Measurements from ENCODE around the gene LRRN4CL.
A peak's percentile ranks its signal among the peaks of the same experiment; 100 is the strongest.
"Not testable (repeated sequence)": the region's sequence is repeated elsewhere in the genome, so short reads cannot be mapped to it uniquely, and the experiment has no call there.

Gene LRRN4CL

GRCh38 chr11:62689421-62690183 lies at the start of gene LRRN4CL:
Gene LRRN4CL (minus strand): TSS chr11:62689530. CDS start chr11:62688508, 1,022 bp downstream.
- peak; percentile 97 for DNase-seq (ENCODE audit: low read depth in 2 of 2)

- no peak for DNase-seq (ENCODE audit: low read depth in 2 of 2)
Observed at GRCh38 chr11:62737196-62737595, 47.9 kb upstream of the LRRN4CL start.

GRCh38 chr11:62732830-62733229 lies 43.5 kb upstream of the LRRN4CL start:
- no peak for DNase-seq (ENCODE audit: low read depth in 2 of 2)

DNA sequence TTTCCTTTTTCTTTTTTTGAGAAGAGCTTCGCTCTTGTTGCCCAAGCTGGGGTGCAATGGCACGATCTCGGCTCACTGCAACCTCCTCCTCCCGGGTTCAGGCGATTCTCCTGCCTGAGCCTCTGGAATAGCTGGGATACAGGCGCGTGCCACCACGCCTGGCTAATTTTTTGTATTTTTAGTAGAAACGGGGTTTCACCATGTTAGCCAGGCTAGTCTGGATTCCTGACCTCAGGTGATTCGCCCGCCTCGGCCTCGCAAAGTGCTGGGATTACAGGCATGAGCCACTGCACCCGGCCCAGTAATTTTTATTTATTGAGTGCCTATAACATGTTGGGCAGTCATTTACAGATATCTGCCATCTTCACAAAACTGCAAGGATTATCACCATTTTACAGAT lies 40.7 kb upstream of the LRRN4CL start:
- not testable (repeated sequence) for DNase-seq (ENCODE audit: low read depth in 2 of 2)

DNA sequence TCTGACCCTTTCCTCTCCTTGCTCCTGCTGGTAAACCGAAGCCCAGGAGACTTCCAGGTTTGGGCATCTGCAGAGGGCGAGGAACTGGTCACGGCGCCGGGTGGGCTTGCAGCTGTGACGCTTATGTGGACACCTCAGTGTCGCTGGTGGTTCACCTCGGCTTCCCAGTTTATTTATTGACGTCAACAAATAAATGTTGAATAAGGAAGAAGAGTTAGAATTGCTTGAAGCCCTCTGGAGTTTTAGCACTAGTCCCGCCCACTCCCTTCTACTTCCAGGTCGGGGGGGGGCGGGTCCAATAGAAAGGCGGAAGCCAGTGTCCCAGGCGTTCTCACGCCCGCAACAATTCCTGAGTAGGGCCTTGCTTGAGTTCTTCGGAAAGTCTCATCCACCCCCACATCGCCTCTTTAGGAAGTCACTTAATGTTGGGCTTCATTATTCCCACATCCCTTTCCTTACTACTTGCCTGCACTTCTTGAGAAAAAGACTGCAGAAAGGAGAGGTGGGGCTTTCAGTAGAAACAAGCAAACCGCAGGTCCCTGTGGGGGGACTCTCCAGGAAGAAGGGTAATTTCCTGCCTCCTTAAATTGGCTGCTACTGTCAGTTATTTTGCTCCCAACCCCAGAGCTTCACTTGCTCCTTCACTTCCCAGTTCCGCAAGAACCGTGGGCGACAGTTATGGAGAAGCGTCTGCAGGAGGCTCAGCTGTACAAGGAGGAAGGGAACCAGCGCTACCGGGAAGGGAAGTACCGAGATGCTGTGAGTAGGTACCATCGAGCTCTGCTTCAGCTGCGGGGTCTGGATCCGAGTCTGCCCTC lies 39.0 kb upstream of the LRRN4CL start, which contains the start of gene TTC9C:
Gene TTC9C, plus strand, starts transcription at position 316 of the 818 bp plus-strand sequence. Its CDS starts 363 bp downstream, at position 679.
- peak; percentile 67 to 71 for DNase-seq (ENCODE audit: low read depth in 2 of 2)

DNA sequence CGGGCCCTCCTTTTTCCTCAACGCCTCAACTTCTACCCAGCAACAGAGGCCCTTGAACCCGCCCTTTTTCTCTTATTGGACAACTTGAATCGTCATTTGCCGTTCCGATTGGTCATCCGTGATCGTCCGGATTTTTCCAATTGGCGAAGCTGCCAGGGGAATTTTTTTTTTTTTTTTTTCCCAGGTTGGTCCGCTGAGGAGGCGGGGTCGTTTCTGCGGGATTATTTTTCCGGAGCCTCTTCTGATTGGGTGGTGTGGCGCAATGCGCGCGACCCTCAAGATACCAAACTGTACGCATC lies 38.5 kb upstream of the LRRN4CL start:
- DNase-seq (ENCODE audit: low read depth in 2 of 2), result peak; percentile 97 to 98

DNA sequence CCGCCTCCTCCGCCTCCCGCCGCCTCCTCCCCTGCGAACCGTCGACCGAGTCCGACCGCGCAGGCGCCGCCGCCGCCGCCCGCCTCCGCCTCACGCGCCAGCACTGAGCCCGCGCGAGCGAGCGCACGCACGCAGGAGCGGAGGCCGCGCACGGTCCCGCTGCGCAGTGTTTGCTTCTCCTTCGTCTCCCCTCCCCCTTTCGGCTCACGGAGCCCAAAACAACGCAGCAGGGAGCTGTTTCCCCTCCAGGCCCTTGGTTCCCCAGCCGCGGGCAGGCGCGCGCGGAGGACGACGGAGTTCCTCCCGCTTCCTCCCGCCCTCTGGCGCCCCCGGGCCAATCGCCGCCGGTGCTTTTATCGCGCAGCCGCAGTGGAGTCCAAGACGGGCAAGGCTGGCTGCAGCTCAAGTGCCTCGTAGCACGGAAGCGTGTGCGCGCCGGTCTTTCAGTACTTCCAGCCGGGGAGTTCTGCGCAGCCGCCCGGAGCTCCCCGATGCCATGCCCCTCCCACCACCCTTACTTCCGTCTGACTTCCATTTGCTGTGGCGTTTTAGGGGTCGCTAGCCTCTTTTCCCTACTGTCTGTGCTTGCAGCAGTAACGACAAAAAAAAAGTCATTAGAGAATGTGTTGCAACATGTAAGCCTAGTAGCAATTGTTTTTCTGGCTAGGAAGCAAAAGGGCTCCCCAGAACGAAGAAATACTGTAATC lies 38.0 kb upstream of the LRRN4CL start, which contains the start of gene HNRNPUL2:
Gene HNRNPUL2, minus strand, starts transcription at position 293 of the 707 bp plus-strand sequence. CDS start 301 bp downstream, outside the sequence.
- peak; percentile 98 to 99 for DNase-seq (ENCODE audit: low read depth in 2 of 2)

DNA sequence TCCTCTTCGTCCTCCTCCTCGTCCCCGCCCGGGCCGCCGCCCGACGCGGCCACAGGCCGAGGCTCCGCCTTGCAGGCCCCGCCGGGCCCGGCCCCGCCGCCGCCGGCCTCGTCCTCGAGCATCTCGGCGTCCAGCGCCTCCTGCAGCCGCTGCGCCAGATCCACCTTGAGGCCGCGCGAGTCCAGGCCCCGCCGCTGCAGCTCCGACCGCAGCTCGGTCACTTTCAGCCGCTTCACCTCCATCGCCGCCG lies 37.5 kb upstream of the LRRN4CL start:
- no peak for DNase-seq (ENCODE audit: low read depth in 2 of 2)

DNA sequence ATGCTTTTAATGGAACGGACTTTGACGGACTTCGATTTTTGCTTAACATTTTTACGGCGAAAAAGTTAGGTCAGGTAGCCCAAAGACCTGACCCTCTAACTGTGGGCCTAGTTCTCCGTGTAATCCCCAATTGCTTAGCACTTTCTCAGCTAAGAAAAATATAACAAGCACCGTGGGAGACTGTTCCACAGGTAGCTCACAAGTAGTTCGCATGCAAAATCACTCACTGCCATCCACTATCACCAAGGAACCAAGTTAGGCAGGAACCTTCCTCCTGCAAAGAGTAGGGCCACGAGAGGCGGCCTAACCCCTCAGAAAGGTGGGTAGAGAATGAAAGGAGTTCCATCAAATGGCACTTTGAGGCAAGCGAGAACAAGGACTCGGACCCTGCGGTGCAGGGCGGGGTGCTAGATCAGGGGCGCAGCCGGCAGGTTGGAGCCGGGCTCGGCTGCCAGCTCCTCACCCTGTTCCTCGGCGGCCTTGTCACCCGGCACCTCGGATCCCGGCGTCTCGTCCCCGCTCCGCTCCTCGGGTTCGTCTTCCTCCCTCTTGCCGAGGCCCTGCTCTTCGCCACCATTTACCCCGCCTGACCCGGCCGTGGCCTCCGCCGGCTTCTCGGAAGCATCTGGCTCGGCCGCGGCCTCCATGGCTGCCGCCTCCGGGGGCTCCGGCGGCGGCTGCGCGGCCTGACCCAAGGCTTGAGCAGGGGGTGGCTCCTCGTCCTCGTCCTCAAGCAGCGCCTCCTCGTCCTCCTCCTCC lies 37.0 kb upstream of the LRRN4CL start:
- DNase-seq (ENCODE audit: low read depth in 2 of 2), result no peak

- no peak for DNase-seq (ENCODE audit: low read depth in 2 of 2)
Observed at GRCh38 chr11:62725646-62726045, 36.3 kb upstream of the LRRN4CL start.

- no peak for DNase-seq (ENCODE audit: low read depth in 2 of 2)
Observed at GRCh38 chr11:62724171-62724570, 34.8 kb upstream of the LRRN4CL start.

DNA sequence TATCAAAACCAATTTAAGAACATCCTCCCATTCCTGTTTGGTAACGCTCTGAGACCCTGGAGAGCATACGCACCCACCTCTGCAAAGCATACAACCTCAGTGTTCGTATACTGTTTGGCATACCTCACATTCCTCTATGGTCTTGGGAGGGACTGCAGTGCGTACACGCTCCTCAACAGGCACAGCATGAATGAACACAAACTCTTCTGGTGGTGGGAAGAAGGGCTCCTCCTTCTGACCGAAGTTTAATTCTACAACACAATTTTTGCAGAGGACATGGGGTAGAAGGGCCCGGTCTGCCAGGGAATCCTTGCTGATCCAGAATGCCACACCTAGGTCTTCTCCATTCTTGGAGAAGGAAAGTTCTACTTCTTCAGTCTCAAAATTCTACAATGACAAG lies 32.7 kb upstream of the LRRN4CL start:
- DNase-seq (ENCODE audit: low read depth in 2 of 2), result no peak

- DNase-seq (ENCODE audit: low read depth in 2 of 2), result no peak
Observed at GRCh38 chr11:62719302-62719978, 30.1 kb upstream of the LRRN4CL start.

GRCh38 chr11:62716816-62717215 lies 27.5 kb upstream of the LRRN4CL start:
- DNase-seq (ENCODE audit: low read depth in 2 of 2), result no peak

DNA sequence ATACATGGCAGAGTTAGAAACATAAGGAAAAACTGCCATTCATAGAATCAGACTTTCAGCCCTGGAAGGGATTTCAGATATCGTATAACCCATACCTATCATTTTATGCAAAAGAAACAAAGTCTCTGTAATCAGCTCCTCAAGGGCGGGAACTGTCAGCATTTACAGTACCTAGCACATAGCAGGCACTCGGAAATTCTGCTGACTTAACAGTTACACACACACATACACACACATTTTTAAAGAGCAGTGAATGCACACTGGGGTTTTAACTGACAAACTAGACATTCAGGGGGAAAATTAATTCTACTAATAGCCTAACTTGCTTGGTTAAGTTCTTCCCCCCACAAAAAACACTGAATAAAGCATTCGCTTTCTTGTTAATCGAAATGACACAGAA lies 26.9 kb upstream of the LRRN4CL start:
- no peak for DNase-seq (ENCODE audit: low read depth in 2 of 2)

- no peak for DNase-seq (ENCODE audit: low read depth in 2 of 2)
Observed at GRCh38 chr11:62715150-62716130, 26.1 kb upstream of the LRRN4CL start.

- no peak for DNase-seq (ENCODE audit: low read depth in 2 of 2)
Observed at GRCh38 chr11:62713343-62713742, 24.0 kb upstream of the LRRN4CL start.

DNA sequence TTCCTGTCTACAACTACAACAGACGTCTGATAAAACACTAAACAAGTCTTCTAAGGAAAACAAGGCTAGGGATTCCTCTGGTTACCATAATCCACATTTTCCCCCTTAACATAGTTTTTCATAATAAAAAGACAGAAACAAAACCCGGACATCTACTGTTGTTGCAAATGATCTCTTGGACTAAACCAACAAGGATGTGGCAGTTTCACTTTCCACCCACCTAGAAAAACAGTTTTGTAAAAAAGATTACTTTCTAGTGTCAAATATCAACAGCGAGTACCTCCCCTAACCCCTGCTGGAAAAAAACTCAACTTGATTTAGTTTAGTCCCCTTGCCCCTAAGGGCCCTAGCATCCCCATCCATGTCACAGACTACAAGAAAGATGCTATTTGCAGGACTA lies 23.5 kb upstream of the LRRN4CL start:
- DNase-seq (ENCODE audit: low read depth in 2 of 2), result no peak

DNA sequence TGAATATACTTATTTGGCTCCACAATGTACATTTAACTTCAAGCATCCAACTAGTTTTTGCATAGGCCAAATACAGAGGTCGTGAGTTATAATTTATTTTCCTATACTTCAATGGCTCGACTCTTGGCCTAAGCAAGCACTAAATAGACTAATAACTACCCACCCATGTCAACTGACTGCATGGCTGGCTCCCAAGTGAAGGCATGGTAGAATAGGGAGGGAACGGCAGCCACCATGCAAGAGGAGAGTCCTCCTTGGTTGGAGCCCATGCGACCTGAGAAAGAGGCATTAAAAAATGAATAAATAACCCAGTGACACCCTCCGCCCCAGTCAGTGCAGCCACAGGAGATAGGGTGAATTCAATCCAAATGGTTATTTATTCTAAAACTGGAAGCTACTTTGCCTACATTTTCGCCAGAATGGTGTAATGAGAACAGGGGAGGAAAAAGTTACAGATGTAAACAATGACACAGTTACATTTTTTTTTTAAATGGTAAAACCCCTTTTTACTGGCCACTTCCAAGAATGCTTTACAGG lies 23.0 kb upstream of the LRRN4CL start:
- DNase-seq (ENCODE audit: low read depth in 2 of 2), result no peak

GRCh38 chr11:62710001-62710345 lies 20.6 kb upstream of the LRRN4CL start:
- DNase-seq (ENCODE audit: low read depth in 2 of 2), result no peak
